GM12873 (cell line): Measurements from ENCODE around the gene ZNF576.

Source experiments
- CTCF ChIP-seq: IDR thresholded peaks from 2 replicates; pipeline ENCODE4 v1.5.1; 2012; ENCODE audit warnings: low read depth, mild to moderate bottlenecking, moderate library complexity, low read length, control low read depth; ENCODE audit not compliant: insufficient read depth; ENCODE audit errors: missing control alignments

ZNF576 gene

GRCh38 chr19:43626838-43627237 lies 30.4 kb downstream of the ZNF576 start:
- no peak for TF ChIP-seq CTCF

- TF ChIP-seq CTCF: no peak
Measured at GRCh38 chr19:43628646-43629326, 32.4 kb downstream of the ZNF576 start.

GRCh38 chr19:43631491-43631890 lies 35.1 kb downstream of the ZNF576 start:
- no peak for TF ChIP-seq CTCF

- TF ChIP-seq CTCF: no peak
Measured at GRCh38 chr19:43633520-43633919, 37.1 kb downstream of the ZNF576 start.

GRCh38 chr19:43634068-43634467 lies 37.7 kb downstream of the ZNF576 start:
- no peak for TF ChIP-seq CTCF

- no peak for TF ChIP-seq CTCF
Measured at GRCh38 chr19:43634506-43634871, 38.1 kb downstream of the ZNF576 start.

- TF ChIP-seq CTCF: no peak
Measured at GRCh38 chr19:43634872-43635560, 38.6 kb downstream of the ZNF576 start.
